KG1 (cell line): ENCODE measurements around the gene BNC2.
A peak's percentile ranks its signal among the peaks of the same experiment; 100 is the strongest.

Source experiments
- DNase-seq: peaks from one replicate; lab custom pipeline; 2025; lab: John Stamatoyannopoulos, UW

Gene BNC2

DNA sequence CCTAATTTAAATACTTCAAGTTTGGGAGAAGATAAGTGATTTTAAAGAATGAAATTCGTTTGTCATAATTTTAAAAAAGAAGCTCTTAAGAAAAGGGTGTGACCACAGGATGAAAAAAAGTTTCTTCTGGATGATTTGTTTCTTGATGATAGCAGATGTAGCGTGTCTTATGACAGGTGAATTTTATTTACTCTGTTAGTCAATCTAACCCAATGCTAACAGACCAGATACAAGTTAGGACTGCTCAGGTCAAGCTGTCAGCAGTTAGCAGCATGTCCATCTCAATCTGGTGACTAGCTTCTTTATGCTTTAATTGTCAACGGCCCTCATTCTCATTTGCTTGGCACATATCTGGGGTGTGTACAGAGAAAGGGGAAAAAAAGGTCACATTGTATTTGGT is 456.0 kb downstream of the BNC2 start:
- no peak for DNase-seq

DNA sequence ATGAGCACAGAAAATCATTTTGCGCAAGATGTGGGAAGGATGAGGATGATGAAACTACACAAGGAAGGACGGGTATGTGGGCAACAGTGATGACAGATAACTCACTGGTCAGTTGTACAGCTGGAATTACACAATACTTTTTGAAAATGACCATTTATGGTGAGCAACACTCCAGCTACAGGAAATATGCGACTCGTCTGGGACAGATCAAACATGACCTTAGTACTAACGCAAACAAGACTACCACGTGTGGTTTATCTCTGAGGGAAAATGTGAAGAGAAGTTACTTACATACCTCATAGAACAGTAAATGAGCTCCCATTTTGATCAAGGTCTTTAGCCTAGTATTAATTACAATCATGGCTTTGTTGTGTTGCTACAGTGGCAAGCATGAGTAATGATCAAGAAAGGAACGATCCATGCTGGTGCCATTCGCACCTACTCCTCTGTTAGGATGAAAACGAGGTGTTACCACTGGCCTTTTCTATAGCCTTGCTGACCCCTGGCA is 456.9 kb downstream of the BNC2 start:
- no peak for DNase-seq

DNA sequence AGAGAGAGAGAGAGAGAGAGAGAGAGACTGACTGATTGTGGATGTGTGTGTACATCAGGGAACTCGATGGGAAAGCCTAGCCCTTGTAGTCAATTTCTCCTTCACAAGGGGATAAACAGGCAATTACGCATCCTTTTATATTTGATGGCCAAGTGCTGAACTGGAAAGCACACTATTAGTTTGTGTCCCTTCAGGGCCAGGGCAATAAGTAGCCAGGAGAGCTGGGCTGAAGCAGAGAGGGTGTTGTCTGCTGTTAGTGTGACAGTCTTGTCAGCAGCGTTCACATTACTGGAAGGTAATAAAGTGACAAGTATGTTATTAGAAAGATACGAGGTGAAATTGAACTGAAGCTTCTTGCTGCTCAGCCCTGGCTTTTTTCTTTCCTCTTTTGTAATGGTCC is 457.7 kb downstream of the BNC2 start:
- no peak for DNase-seq

DNA sequence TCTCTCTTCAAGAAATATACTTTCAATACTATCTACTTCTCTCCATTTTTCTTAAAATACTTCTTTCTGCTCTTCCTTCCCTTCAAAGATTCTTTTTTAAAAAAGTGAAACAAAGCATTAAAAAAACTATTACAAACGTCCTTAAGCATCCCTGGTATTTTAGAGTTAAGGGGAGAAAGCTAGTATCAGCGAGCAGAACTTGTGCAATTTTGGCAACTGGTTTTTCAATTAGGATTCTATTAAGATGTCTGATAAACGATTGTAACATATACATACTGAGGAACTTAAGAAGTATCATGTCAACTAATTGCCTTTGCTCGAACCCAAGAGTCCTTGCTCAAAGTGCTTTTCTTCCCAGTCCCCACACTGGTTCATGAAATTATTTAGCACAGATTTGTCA is 459.2 kb downstream of the BNC2 start:
- DNase-seq = no peak

DNA sequence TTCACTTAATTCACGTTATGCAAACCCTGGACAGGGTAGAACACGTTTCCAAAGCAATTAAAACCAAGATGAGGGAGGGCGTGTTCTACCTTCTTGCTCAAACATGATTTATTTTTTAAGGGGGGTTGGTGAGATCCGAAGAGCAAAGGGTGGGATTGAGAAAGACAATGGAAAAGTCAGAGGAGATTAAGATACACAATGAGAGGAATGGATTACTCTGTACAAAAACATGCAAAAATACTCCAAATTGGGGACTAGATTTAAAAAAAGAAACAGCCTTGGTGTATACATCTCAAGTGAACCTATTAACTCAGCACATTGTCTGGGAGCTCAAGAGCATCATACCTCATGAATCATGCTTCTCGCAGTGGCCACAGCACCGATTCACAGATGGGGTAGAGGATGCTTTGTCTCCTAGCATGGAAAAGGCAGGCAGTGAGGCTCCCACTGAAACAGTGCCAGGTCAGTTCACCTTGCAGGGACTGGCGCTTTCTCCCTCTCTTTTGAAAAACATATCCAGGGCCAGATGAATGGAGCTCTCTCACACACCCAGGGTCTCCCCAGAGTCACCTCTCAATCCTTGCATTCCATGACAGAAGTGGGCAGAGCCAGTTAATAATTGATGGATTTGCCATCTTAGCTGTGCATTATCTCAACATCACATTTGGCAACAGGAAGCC is 459.7 kb downstream of the BNC2 start:
- no peak for DNase-seq

DNA sequence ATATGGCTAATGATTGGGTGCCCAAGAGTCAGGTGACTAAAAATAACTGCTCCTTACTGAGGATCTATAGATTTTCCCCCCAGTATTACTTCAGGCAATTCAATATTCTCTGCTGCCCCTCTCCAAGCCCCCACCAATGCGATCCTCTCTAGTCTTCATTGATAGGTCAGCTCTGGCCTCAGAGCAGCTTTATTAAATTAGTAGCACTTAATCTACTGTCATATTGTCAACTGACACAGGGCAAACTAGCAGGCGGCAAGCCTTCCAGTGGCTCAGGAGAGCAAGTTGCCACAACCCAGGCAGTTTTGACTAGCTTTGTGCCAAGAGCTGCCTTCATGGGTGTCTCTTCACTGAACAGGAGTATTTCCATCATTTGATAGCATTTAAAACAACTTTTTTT is 462.9 kb downstream of the BNC2 start:
- no peak for DNase-seq

DNA sequence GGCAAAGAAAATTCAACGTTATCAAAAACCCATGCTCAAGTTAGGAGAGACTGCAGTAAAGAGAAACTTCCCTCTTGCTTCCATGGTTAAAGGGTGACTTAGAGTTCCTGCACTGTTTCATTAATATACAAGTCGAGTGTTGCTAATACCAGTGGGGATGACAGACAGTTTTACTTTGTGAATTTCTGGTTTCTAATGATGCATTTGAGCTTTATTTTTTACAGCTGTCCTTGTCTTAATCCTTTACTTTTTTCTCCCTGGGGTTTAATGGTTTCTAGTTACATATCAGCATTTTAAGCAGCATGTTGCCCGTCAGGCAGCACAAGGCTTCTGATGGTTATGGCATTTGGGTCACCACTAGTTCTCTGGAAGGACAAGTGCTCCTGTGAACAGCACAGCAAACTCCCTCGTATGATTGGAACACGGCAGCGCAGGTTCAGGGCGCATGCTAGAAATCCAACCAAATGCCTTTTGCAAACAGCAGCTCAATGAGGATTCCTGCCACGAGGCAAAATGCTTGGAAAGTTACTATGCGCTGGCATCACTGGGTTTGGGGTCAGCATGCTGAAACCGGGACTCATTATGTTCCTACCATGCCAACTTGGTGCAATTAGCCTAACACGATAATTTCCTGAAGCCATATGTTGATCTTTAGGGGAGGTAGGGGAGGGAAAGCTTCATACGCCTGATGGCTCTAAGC is 463.8 kb downstream of the BNC2 start:
- DNase-seq = no peak

DNA sequence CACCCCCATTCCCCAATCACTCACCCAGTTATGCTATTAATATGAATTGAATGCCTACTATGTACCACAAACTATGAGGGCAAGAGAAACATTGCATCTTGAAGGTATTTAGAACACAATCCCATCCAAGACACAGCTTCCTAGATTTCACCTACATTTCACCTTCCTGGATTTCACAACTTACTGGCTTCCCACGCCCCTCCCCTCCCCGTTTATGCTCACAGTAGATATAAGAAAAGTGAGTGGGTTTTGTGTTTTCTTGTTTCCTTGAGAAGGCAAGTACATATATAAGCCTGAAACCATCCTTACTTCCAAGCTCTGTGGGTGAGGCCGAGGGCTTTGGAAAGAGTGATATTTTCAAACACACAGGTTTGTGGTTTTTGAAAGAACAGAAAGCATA is 465.0 kb downstream of the BNC2 start:
- DNase-seq = no peak

DNA sequence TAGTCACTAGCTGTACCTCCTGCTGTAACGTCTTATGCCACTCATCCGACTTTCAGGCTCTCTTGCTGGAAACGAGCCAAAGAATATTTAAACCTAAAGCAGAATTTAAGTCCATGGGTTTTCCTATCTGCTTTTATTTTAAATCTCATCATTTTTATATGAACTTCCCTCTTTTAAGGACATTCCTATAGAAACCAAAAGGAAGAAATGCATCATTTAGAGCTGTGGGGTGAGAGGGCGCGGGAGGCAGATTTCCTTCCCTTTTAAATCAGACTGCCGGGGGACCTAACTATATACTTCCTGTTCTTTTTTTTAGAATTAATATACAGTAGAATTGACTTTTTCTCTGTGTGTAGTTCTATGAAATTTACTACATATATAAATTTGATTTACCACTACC is 468.8 kb downstream of the BNC2 start:
- peak; percentile 13 for DNase-seq

DNA sequence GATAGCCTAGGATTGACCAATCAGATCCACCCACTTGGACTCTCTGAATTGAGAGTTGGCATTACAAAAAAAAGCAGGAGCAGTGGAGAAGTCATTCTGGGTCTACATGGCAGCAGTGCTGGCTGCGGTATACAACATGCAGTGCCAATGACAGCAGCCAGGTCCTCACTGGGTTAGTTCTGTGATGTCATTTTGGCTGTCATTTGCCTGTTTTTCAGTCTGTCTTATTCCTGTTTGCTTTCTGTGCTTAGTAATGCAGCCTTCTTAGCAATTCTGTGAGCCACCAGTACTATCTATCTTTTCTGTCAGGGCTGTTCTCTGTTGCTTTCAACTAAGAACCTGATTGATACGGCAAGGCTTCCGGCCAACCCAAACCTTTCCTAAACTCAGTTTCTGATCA is 471.8 kb downstream of the BNC2 start:
- DNase-seq = no peak

DNA sequence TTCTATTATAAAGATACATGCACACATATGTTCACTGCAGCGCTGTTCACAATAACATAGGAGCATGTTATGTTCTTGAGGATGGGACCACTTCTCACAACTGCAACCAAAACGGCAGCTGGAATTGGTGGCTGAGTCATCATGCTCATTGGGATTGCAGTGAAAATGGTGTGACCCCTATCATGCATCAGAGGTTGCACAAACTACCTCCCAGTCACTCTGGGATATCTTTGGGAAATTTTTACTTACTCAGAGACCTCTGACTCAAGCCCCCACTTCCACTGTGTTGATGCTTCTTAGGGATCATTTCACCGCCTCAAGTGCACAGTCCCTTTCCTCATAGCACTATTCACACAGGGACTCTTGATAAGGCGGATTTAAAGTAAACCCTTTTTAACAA is 474.1 kb downstream of the BNC2 start:
- DNase-seq = no peak

DNA sequence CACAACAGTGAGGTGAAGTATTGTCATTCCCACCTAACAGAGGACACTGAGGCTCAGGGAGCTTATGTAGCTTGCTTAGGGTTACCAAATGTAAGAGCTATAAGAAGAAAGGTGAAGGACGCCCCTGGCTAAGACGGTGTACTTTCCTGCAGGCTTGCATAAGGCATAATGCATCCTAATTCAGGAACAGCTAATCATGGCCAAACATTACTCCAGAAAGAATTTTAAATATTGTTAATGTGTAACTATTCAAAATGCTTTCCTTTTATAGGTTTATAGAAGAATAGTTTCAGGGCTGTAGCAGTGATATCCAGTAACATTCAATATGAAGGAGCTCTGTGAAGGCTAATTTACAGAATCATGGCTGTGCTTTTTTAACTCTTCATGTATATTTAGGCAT is 479.1 kb downstream of the BNC2 start:
- no peak for DNase-seq

DNA sequence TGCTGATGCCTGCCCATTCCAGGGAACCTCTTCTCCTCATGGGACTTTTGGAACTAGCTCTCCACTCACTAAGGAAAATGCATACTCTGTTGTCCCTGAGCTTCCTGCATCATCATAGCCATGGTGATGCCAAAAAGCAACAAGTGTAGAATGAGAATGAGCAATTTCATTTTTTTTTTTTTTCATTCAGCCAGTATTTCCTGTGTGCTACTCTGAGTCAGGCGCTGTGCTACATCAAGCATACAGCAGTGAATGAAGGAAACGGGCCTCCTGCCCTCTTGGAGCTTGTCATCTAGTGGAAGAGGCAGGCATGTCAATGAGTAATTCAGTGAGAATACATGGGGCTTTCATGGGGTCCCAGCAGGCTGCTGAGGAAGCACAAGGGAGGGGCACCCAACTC is 483.1 kb downstream of the BNC2 start:
- DNase-seq = no peak

DNA sequence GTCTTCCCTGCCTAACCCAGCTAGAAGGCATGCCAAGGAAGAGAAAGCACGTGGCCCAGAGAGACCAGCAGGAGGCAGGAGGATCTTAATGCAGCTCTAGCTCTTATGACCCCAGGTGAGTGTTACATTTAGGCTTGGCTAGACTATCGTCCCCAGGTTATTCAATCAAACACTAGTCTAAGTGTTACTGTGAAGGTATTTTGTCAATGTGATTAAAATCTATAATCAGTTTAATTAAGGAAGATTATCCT is 483.7 kb downstream of the BNC2 start:
- DNase-seq = no peak

DNA sequence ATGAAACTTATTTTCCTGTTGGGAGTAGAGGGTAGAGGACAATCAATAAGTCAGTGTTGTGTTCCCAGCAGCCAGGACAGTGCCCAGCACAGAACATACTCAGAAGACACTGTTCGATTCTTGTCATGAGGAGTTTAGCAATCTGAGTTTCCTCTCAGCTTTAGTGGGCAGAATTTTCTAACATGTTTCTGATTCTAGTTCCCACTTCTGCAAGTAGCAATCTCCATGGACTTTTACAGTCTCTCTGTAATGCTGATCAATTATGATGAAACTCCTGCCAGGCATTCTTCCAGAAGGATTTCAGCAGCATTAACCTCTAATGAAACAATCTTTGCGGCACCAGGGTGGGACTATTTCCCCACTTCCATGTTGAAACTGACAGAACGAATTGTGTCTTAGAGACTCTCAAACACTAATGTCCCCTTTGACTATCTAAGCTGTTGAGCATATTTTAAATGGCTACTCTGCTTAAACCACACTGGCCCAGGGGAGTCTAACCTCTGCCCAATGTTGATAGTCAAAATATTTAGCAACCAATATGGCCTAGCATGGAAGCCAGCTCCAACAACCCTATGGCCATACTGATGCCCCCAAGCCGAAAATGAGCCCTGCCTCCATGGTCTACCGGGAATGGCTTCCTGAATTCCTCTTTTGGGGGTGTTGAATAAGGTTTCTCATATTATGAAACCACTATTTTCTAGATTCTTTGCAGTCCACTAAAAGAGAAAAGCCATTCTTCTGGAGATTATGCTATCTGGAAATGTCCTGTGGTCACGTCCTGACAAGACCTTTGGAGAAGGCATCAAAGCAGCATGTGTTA is 484.3 kb downstream of the BNC2 start:
- no peak for DNase-seq

DNA sequence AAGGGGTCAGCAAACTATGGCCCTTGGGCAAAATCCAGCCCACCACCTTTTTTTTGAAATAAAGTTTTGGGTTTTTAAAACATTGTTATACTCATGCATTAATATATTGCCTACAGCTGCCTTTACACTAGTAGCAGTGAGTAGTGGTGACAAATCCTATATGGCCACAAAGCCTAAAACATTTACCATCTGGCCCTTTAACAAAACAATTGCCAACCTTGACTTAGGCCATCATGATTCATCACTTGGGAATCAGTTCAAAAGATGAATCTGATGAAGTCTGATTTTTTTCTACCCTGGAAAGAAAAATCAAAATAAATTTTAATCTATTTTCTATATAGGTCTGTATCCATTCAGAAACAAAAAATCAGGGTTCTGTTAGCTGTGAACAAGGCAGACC is 484.9 kb downstream of the BNC2 start:
- DNase-seq = no peak

DNA sequence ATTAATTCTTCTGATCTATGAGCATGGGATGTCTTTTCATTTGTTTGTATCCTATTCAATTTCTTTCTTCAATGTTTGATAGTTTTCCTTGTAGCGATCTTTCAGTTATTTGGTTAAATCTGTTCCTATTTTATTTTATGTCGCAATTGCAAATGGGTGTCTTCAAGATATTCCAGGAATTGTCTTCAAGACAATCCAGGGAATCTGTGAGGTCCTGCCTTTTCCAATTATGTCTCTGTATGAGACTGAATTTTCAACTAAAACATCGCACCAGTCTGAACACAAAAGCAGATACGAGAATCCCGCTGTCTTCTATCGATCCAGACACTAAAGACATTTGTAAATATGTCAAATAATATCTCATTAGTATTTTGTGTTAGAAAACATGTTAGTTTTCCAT is 485.5 kb downstream of the BNC2 start:
- DNase-seq = no peak

DNA sequence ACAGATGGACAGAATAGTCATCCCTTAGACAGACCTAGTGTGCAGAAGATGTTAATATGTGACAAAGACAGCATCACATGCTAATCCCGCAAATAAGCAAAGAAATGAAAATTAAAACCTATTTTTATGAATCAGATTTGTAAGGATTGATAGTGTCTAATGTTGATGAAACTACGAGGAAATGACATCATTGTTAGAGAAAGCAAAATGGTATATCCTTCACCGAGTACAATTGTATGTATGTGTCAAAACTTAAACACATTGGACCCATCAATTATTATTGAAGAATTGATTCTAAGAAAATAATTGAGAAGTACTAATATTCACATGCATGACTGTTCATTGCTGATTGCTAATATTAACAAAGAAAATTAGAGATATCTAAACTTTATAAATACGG is 493.2 kb downstream of the BNC2 start:
- DNase-seq = no peak

DNA sequence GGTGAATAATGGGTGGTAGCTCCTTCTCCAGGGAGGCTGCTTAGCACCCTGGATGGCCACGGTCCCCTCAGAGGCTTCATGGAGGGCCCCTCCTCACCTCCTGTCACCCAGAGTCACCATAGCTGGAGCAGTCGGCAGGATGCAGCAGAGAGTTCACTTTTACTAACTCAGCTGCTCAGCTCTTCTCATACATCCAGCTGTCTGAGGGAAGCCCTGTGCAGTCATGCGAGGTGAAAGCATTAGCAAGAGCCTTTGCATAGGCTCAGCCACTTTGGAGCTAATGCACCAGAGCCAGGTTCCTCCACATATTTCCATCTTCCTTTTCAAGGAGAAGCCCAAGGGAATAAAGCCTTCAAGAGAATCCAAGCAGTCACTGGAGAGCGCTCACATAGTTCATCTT is 499.2 kb downstream of the BNC2 start:
- DNase-seq = no peak

DNA sequence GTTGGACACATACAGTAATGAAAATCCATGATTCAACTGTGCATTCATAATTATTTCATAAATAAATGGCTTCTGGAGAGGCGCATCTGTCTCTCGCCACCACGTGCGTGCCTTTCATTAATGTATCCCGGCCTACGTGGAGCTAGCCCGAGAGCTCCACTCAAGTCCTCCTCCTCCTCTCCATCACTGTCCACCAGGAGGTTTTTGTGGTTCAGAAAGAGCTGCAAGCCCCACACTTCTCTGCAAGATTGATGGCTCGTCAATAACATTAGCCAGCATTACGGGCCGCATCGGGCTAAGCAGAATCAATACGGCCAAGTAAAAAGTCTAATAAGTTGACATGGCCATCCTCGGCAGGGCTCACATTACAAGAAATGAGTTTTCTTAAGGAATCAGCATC is 499.8 kb downstream of the BNC2 start:
- DNase-seq = no peak

DNA sequence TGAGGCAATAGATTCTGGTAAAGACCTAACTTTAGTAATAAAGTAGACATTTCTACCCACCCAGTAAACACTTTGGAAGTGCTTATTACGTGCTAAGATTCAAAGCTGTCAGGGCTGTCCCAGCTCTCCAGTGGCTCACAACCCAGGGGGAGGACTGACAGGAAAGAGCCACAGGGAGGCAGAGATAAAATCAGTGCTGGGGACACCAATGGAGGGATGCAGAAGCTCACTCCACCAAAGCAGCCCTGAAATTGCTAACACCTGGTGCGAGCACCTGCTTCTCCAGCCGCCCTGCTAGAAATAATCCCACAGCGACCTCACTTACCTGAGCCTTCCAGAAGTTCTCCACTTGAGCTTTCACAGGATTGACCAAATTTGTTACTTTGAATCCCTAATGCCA is 501.0 kb downstream of the BNC2 start:
- no peak for DNase-seq

DNA sequence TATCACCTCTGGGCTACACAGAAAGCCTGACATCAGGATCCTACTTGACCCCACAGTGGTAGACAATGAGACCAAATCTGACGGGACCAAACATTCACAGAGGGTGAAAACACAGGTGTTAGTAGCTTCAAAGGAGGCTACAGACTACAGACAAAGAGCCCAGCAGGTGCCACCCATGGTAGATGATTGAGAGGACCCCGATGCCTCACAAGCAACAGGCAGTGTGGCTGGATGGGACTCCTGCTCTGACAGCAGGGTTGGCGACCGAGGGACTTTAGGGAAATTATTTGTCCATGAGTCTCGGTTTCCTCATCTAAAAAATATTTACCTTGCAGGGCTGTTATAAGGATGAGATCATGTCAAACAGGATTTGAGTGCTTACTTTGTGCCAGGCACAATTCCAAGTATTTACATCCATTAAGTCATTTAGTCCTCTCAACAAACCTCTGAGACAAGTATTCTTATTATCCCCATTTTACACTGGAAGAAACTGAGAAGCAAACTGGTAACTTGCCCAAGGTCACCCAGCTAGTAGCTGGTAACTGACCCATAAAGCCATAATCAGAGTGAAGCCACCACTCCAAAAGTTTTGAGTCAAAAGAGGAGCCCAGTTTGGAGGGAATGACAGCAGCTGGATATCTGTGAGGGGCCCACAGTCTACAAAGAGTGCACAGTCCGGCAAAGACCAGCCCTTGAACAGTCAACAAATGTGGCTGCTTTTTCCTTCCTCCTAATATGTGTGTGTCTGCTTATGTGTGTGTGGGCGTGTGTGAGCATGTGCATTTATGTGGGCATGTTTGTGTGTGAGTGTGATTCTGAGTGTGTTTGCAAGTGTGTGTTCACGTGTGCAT is 502.0 kb downstream of the BNC2 start:
- no peak for DNase-seq
